Endometrial microvascular endothelial cells (primary cell): ENCODE measurements around the gene F7. TPM values are rescaled to one million over a fixed set of nuclear protein-coding genes. Genes with fewer than 3 reads are reported as not detected.
"Not testable (repeated sequence)": the region's sequence is repeated elsewhere in the genome, so short reads cannot be mapped to it uniquely, and the experiment has no call there.

Experiments
- in situ Hi-C: cut with HindIII; loops from 2 replicates; pipeline ENCODE4 v1.10.0; 2017; ENCODE audit warnings: low sequenced_read_pairs, low pct_unique_long_range_greater_than_20kb; ENCODE audit errors: inconsistent ontology term
- total RNA-seq: library from RNA; depleted of rRNA; stranded (reverse); fragments of >200 nt; gene quantifications from one replicate; pipeline ENCODE4 v1.2.3, GENCODE V29; 2015; ENCODE audit errors: inconsistent ontology term

F7 gene
- total RNA-seq, 1 donor from 2014 or later: not detected

GRCh38 chr13:113157929-113158747 lies 52.5 kb downstream of the F7 start, which contains the start of gene PROZ:
Gene PROZ, plus strand, starts transcription at chr13:113158648. Its CDS starts 13 bp downstream, at chr13:113158661.
- in situ Hi-C loops: no loop called here

GRCh38 chr13:113158946-113159345 lies 53.4 kb downstream of the F7 start:
- in situ Hi-C loops: no loop called here

GRCh38 chr13:113159701-113160100 lies 54.1 kb downstream of the F7 start:
- in situ Hi-C loops: no loop called here

GRCh38 chr13:113160983-113161382 lies 55.4 kb downstream of the F7 start:
- in situ Hi-C loops: no loop called here

- in situ Hi-C loops: no loop called here
These were observed 55.8 kb downstream of the F7 start for GRCh38 chr13:113161433-113161832.

GRCh38 chr13:113161975-113162374 lies 56.4 kb downstream of the F7 start:
- in situ Hi-C loops: not testable (repeated sequence)

- in situ Hi-C loops: no loop called here
These were observed 57.4 kb downstream of the F7 start for GRCh38 chr13:113162783-113163685.

GRCh38 chr13:113164492-113164891 lies 58.9 kb downstream of the F7 start:
- in situ Hi-C loops: no loop called here

GRCh38 chr13:113166266-113166665 lies 60.7 kb downstream of the F7 start:
- in situ Hi-C loops: no loop called here

GRCh38 chr13:113166681-113167080 lies 61.1 kb downstream of the F7 start:
- in situ Hi-C loops: no loop called here

GRCh38 chr13:113167155-113167554 lies 61.6 kb downstream of the F7 start:
- in situ Hi-C loops: no loop called here

GRCh38 chr13:113167575-113167974 lies 62.0 kb downstream of the F7 start:
- in situ Hi-C loops: no loop called here

GRCh38 chr13:113168211-113168610 lies 62.6 kb downstream of the F7 start:
- in situ Hi-C loops: no loop called here

- in situ Hi-C loops: no loop called here
These were observed 64.0 kb downstream of the F7 start for GRCh38 chr13:113169277-113170272.

Other genes starting within 250 kb of the F7 start
- gene MCF2L, start 136.6 kb upstream of the F7 start, total RNA-seq: 5.3 TPM
- gene F10, start 17.0 kb downstream of the F7 start, total RNA-seq: not detected
- not detected for gene PROZ, start 52.9 kb downstream of the F7 start, total RNA-seq
- gene PCID2, start 102.9 kb downstream of the F7 start, total RNA-seq: 109 TPM
- gene CUL4A, start 103.8 kb downstream of the F7 start, total RNA-seq: 103 TPM
- gene LAMP1, start 191.4 kb downstream of the F7 start, total RNA-seq: 239 TPM